HCT116 (cell line): ENCODE data around the gene AOPEP. TPM values are rescaled to one million over a fixed set of nuclear protein-coding genes. Genes with fewer than 3 reads are reported as not detected.

Source experiments
- ATAC-seq: fragments of 200-7000 bp; cut with Tn5 transposase; 2 replicates; pipeline ENCODE4 v1.9.1; 2020; ENCODE audit warnings: mild to moderate bottlenecking, moderate library complexity
- BruUV-seq: library from RNA; stranded (reverse); fragments of 400-500 nt; replicated peaks from 2 replicates; lab custom pipeline; 2021; lab: Mats Ljungman, UMichigan
- CTCF ChIA-PET: fragments of 300-600 bp; sonication (Branson Sonifier 250); formaldehyde crosslinking; loops from one replicate; lab custom pipeline; 2021; ENCODE audit warnings: antibody characterized with exemption; lab: Charles Lee
- POLR2A ChIA-PET: fragments of 300-600, 350-600 bp; sonication (Branson Sonifier 250); formaldehyde crosslinking; loops from one replicate; lab custom pipeline; 2021; ENCODE audit warnings: antibody characterized with exemption; lab: Charles Lee
- RAD21 ChIA-PET, 2 experiments: fragments of 300-600 bp; sonication (Branson Sonifier 250); formaldehyde crosslinking; loops; one replicate each; lab custom pipeline; 2023; ENCODE audit warnings: low total read pairs in 2 of 2; ENCODE audit not compliant: uncharacterized antibody in 2 of 2, unreplicated experiment in 2 of 2, low non-redundant PET in 1 of 2; lab: Charles Lee
- DNase-seq: peaks from one replicate; pipeline ENCODE4 v3.0.0-alpha.2; 2010; ENCODE audit warnings: low read depth, low spot score
- H2AFZ ChIP-seq: fragments of 200-600 bp; shearing (Covaris generic), sonication (generic); 2 replicates; pipeline ENCODE4 v1.6.1; 2017; ENCODE audit warnings: low read depth, mixed run types, mixed read lengths, antibody characterized with exemption, low read length; ENCODE audit not compliant: poor library complexity, severe bottlenecking
- H3K27ac ChIP-seq: 2 replicates; pipeline ENCODE4 v1.5.1; 2012; ENCODE audit warnings: low read depth, low read length
- H3K27me3 ChIP-seq: fragments of 200-600 bp; sonication (generic); 2 replicates; pipeline ENCODE4 v1.6.1; 2016; ENCODE audit warnings: mixed run types, low read length, mixed read lengths; ENCODE audit not compliant: insufficient read depth
- H3K36me3 ChIP-seq, 2 experiments: fragments of 200-500 bp in 1 of 2; fragments of 200-600 bp in 1 of 2; sonication (Bioruptor generic) in 1 of 2; sonication (generic) in 1 of 2; 2 replicates each; pipeline versions ENCODE4 v1.5.1 to v1.6.1; 2014 to 2016; ENCODE audit warnings: low read length in 2 of 2, inconsistent platforms in 1 of 2, mixed read lengths in 1 of 2, mixed run types in 1 of 2; ENCODE audit not compliant: insufficient read depth in 2 of 2, control insufficient read depth in 1 of 2
- H3K4me1 ChIP-seq, 2 experiments: fragments of 200-600 bp in 1 of 2; sonication (generic) in 1 of 2; 2 replicates each; pipeline versions ENCODE4 v1.5.1 to v1.6.1; 2012 to 2017; ENCODE audit warnings: low read length in 2 of 2, inconsistent platforms in 1 of 2, mild to moderate bottlenecking in 1 of 2, mixed read lengths in 1 of 2, mixed run types in 1 of 2, moderate library complexity in 1 of 2; ENCODE audit not compliant: insufficient read depth in 2 of 2, control insufficient read depth in 1 of 2
- H3K4me2 ChIP-seq: fragments of 200-600 bp; sonication (generic); 2 replicates; pipeline ENCODE4 v1.6.1; 2017; ENCODE audit warnings: mixed run types, low read length, mixed read lengths
- H3K4me3 ChIP-seq, 2 experiments: fragments of 200-600 bp in 1 of 2; sonication (generic) in 1 of 2; replicated peaks in 1 of 2; 2 replicates each; pipeline ENCODE4 v1.5.1; 2011 to 2016; ENCODE audit warnings: low read length in 2 of 2, control low read depth in 1 of 2, low read depth in 1 of 2, mild to moderate bottlenecking in 1 of 2, mixed read lengths in 1 of 2, mixed run types in 1 of 2
- H3K79me2 ChIP-seq: fragments of 200-600 bp; sonication (generic); 2 replicates; pipeline ENCODE4 v1.6.1; 2017; ENCODE audit warnings: mild to moderate bottlenecking, mixed run types, low read length, moderate library complexity, mixed read lengths; ENCODE audit not compliant: insufficient read depth
- H3K9ac ChIP-seq: fragments of 200-600 bp; sonication (generic); 2 replicates; pipeline ENCODE4 v1.6.1; 2016; ENCODE audit warnings: low read length, mixed read lengths
- H3K9me2 ChIP-seq: fragments of 200-600 bp; sonication (generic), shearing (Covaris generic); 2 replicates; pipeline ENCODE4 v1.6.1; 2017; ENCODE audit warnings: mixed run types, mild to moderate bottlenecking, moderate library complexity; ENCODE audit not compliant: insufficient read depth
- H3K9me3 ChIP-seq, 2 experiments: fragments of 200-500 bp in 1 of 2; fragments of 200-600 bp in 1 of 2; sonication (Bioruptor generic) in 1 of 2; sonication (generic) in 1 of 2; 2 replicates each; pipeline ENCODE4 v1.6.1; 2014 to 2017; ENCODE audit warnings: low read length in 2 of 2, mixed read lengths in 2 of 2, inconsistent platforms in 1 of 2, low read depth in 1 of 2, mild to moderate bottlenecking in 1 of 2, mixed run types in 1 of 2, moderate library complexity in 1 of 2; ENCODE audit not compliant: control insufficient read depth in 1 of 2, insufficient read depth in 1 of 2
- H4K20me1 ChIP-seq: fragments of 200-600 bp; sonication (generic), shearing (Covaris generic); 2 replicates; pipeline ENCODE4 v1.6.1; 2017; ENCODE audit warnings: mixed run types, mild to moderate bottlenecking, moderate library complexity; ENCODE audit not compliant: insufficient read depth
- CBX3 ChIP-seq: IDR thresholded peaks from 2 replicates; pipeline ENCODE4 v1.6.1; 2012; ENCODE audit warnings: low read depth
- CEBPB ChIP-seq: IDR thresholded peaks from 2 replicates; pipeline ENCODE4 v1.6.1; 2012; ENCODE audit warnings: low read depth
- EGR1 ChIP-seq: IDR thresholded peaks from 2 replicates; pipeline ENCODE4 v1.6.1; 2012; ENCODE audit warnings: low read depth
- ELF1 ChIP-seq: IDR thresholded peaks from 2 replicates; pipeline ENCODE4 v1.6.1; 2012; ENCODE audit warnings: low read depth, borderline replicate concordance
- FOSL1 ChIP-seq: IDR thresholded peaks from 2 replicates; pipeline ENCODE4 v1.6.1; 2012; ENCODE audit warnings: low read depth
- JUND ChIP-seq: IDR thresholded peaks from 2 replicates; pipeline ENCODE4 v1.6.1; 2012
- MAX ChIP-seq: IDR thresholded peaks from 2 replicates; pipeline ENCODE4 v1.6.1; 2012
- POLR2AphosphoS5 ChIP-seq: IDR thresholded peaks from 2 replicates; pipeline ENCODE4 v1.6.1; 2011; ENCODE audit warnings: mild to moderate bottlenecking, low read depth, low read length, moderate library complexity
- REST ChIP-seq: IDR thresholded peaks from 2 replicates; pipeline ENCODE4 v1.6.1; 2012; ENCODE audit warnings: low read depth
- TCF7L2 ChIP-seq: IDR thresholded peaks from 2 replicates; pipeline ENCODE4 v1.7.0; 2011; ENCODE audit warnings: borderline replicate concordance, inconsistent platforms; ENCODE audit not compliant: insufficient read depth, insufficient read length; ENCODE audit errors: extremely low read depth
- YY1 ChIP-seq: IDR thresholded peaks from 2 replicates; pipeline ENCODE4 v1.6.1; 2011; ENCODE audit warnings: low read length, low read depth, moderate library complexity, mild to moderate bottlenecking; ENCODE audit not compliant: insufficient replicate concordance; ENCODE audit errors: extremely low read depth
- ZFX ChIP-seq: fragments of 450-650 bp; IDR thresholded peaks from 2 replicates; pipeline ENCODE4 v1.6.1; 2017
- ZNF274 ChIP-seq: fragments of 200-500 bp; sonication (Bioruptor generic); IDR thresholded peaks from 2 replicates; pipeline ENCODE4 v1.6.1; 2014; ENCODE audit warnings: mild to moderate bottlenecking, low read depth, low read length, inconsistent platforms
- intact Hi-C: fragments of 100-400 bp; cut with micrococcal nuclease; formaldehyde crosslinking; loops from 2 replicates; pipeline ENCODE4 v1.10.0; 2022
- total RNA-seq: library from RNA; stranded (reverse); gene quantifications from one replicate; pipeline ENCODE4 v1.2.1, GENCODE V29; 2021; ENCODE audit not compliant: unreplicated experiment

Gene AOPEP
- total RNA-seq, 1 experiment from 2014 or later, result 15.1 TPM

GRCh38 chr9:95032580-95033341, 306.3 kb downstream of the AOPEP start:
- BruUV-seq, result no TSS peak
- H3K36me3 ChIP-seq, result no peaks in the 10 kb centered on the region
- ChIA-PET RAD21 (no interaction called here), POLR2A (interaction anchor here (0.6 kb wide), 1 partner anchor 258 kb away, joined by 3 read pairs; no protein-coding TSS in a partner anchor), CTCF (no interaction called here)
- peaks cover 9% of the 10 kb centered on the region; the same call in 1 of the 2 replicates for H3K79me2 ChIP-seq
- H3K27ac ChIP-seq, result no peak overlapping the region
- H4K20me1 ChIP-seq, result no peaks in the 10 kb centered on the region
- H3K27me3 ChIP-seq, result no peaks in the 10 kb centered on the region
- intact Hi-C loops, result no loop called here
- ATAC-seq (no peak), DNase-seq (no peak)
- no peak overlapping the region for H3K4me3 ChIP-seq
- H3K9me3 ChIP-seq, result no peaks in the 10 kb centered on the region
- no peak for TF ChIP-seq REST
- TF ChIP-seq TCF7L2, result no peak
- TF ChIP-seq JUND, result no peak
- no peak for TF ChIP-seq POLR2AphosphoS5
- TF ChIP-seq CEBPB, result no peak
- no peak for TF ChIP-seq EGR1
- TF ChIP-seq ELF1, result no peak
- no peak for TF ChIP-seq YY1
- TF ChIP-seq FOSL1, result no peak
- no peak for TF ChIP-seq CBX3
- TF ChIP-seq ZNF274, result no peak
- TF ChIP-seq ZFX, result no peak
- TF ChIP-seq MAX, result no peak
- H3K4me2 ChIP-seq, result no peak overlapping the region
- H3K9me2 ChIP-seq, result no peaks in the 10 kb centered on the region
- no peak overlapping the region for H2AFZ ChIP-seq
- no peaks in the 10 kb centered on the region for H3K4me1 ChIP-seq
- H3K9ac ChIP-seq, result no peak overlapping the region
